Aorta (tissue), 5 donors: Measurements from ENCODE around the gene APOO. TPM values are rescaled to one million over a fixed set of nuclear protein-coding genes. Genes with fewer than 3 reads are reported as not detected.

Experiments
- ATAC-seq: fragments of 200-7000 bp; cut with Tn5 transposase; one replicate; pipeline ENCODE4 v1.9.1; 2022; ENCODE audit warnings: moderate library complexity; ENCODE audit not compliant: low FRiP score
- DNase-seq, 2 donors: peaks; one replicate each; pipeline ENCODE4 v3.0.0-alpha.2; 2020
- H3K27ac ChIP-seq, 2 donors: one replicate each; pipeline ENCODE4 v1.5.1; 2013; ENCODE audit warnings: low read length in 2 of 2, mild to moderate bottlenecking in 2 of 2, moderate library complexity in 2 of 2, control low read depth in 1 of 2, inconsistent platforms in 1 of 2, low read depth in 1 of 2
- H3K27me3 ChIP-seq, 2 donors: one replicate each; pipeline ENCODE4 v1.6.1; 2013; ENCODE audit warnings: control low read depth in 1 of 2, low read length in 1 of 2, mild to moderate bottlenecking in 1 of 2, moderate library complexity in 1 of 2; ENCODE audit not compliant: insufficient read depth in 2 of 2, control insufficient read depth in 1 of 2
- H3K36me3 ChIP-seq, 2 donors: one replicate each; pipeline ENCODE4 v1.6.1; 2013; ENCODE audit warnings: control low read depth in 1 of 2, low read length in 1 of 2, mild to moderate bottlenecking in 1 of 2; ENCODE audit not compliant: insufficient read depth in 2 of 2, control insufficient read depth in 1 of 2
- H3K4me1 ChIP-seq, 2 donors: one replicate each; pipeline ENCODE4 v1.6.1; 2013; ENCODE audit warnings: low read length in 2 of 2, control low read depth in 1 of 2, mild to moderate bottlenecking in 1 of 2, moderate library complexity in 1 of 2; ENCODE audit not compliant: insufficient read depth in 2 of 2, control insufficient read depth in 1 of 2
- H3K4me3 ChIP-seq, 2 donors: one replicate each; pipeline ENCODE4 v1.5.1; 2013; ENCODE audit warnings: low read length in 2 of 2, control low read depth in 1 of 2, mild to moderate bottlenecking in 1 of 2
- H3K9me3 ChIP-seq: one replicate; pipeline ENCODE4 v1.6.1; 2013; ENCODE audit warnings: mild to moderate bottlenecking, low read length; ENCODE audit not compliant: control insufficient read depth
- WGBS, 2 donors: extraction: QIAGEN DNeasy Blood & Tissue Kit; methylation state at CpG; one replicate each; pipeline ENCODE4 v1.1.7; 2013; 5-methylcytosine and 5-hydroxymethylcytosine counted together
- intact Hi-C, 2 donors: fragments of 100-400 bp; cut with DNase I; formaldehyde crosslinking; loops; one replicate each; pipeline versions ENCODE4 v1.14.2 to v1.15.0; 2022
- polyA plus RNA-seq, 2 donors: library from polyadenylated mRNA; stranded (reverse); fragments of 200-250 nt; gene quantifications; one replicate each; pipeline ENCODE4 v1.2.3, GENCODE V29; 2013
- total RNA-seq, 2 donors: library from RNA; stranded (reverse); fragmentation: NEBNext Ultra II Directional; extraction: Animal tissue kit (Norgen Biotek cat#: 25700); gene quantifications; one replicate each; pipeline ENCODE4 v1.2.1, GENCODE V29; 2021
- donor health status: healthy with polysubstance abuse.
- donor health status: Bipolar disorder and iron deficiency.
- donor health status: DM: no; HTN: no; CAD: no.
- donor health status: DM: no; HTN: no; CAD: no.
- donor health status: DM: yes; HTN: yes; CAD: no.

APOO gene
- total and polyA plus RNA-seq, 4 donors: 4.6 to 12.7 (median 7.2) TPM

DNA sequence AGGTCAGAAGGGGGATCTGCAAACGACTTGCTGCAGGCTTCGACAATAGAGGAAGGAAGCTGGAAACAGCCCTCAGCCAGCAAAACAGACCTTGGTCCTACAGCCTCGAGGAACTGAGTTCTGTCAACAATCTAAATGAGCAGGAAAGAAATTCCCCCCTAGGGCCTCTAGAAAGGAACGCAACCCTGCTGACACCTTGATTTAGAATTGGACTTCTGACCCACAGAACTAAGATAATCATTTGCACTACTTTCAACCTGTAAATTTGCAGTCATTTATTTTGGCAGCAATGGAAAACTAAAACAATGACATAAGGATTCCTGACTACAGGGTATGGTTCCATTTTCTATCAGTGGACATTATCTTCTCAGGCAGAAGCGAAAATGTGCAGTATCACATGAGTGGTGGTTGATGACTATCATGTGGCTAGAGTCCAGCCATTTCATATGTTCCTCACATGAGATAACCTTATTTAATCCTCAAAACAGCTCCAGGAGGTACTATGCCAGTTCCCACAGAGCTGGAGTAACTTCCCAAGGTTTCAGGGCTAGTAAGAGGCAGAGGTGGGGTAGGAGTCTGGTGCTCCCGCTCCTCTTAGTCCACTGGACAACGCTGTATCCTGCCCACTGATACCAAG, 63.1 kb downstream of the APOO start:
- intact Hi-C loops: no loop called here
- no peak overlapping the region for H3K27ac ChIP-seq
- ATAC-seq: no peak
- H3K4me3 ChIP-seq: no peak overlapping the region
- no peaks in the 10 kb centered on the region for H3K36me3 ChIP-seq
- H3K27me3 ChIP-seq: no peaks in the 10 kb centered on the region
- no peak for DNase-seq
- H3K4me1 ChIP-seq: peaks cover 0 to 5% of the 10 kb centered on the region in 2 donors
- whole genome bisulfite sequencing, 2 donors: 33 to 44% methylated on average over 7 of the region's 7 CpGs
- H3K9me3 ChIP-seq: no peaks in the 10 kb centered on the region

DNA sequence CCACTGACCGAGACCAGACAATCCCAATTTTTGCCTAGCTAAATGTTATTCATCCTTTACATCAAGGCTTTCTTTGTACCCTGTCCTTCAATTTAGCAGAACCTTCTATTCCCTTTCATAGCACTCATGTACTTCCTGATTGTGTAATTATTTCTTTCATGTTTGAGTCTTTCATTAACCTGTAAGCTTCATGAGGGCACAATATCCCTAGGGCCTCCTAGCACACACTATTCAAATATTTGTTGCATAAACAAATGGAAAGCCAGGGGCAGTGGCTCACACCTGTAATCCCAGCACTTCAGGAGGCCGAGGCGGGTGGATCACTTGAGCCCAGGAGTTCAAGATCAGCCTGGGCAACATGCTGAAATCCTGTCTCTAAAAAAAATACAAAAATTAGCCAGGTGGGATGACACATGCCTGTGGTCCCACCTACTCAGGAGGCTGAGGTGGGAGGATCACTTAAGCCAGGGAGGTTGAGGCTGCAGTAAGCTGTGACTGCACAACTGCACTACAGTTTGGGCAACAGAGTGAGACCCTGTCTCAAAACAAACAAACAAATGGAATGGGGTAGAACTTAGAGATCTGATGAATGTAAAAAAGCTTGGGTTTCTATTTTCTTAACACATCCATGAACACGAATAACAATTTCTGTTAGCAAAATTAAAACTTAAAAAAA, 65.8 kb downstream of the APOO start:
- 91 to 98% methylated on average over 4 of the region's 4 CpGs for WGBS, 2 donors
- Histone ChIP-seq H3K27me3 (no peaks in the 10 kb centered on the region), H3K4me3 (no peak overlapping the region), H3K4me1 (peaks cover 0 to 5% of the 10 kb centered on the region in 2 donors), H3K36me3 (no peaks in the 10 kb centered on the region), H3K27ac (no peak overlapping the region), H3K9me3 (no peaks in the 10 kb centered on the region)
- intact Hi-C loops: no loop called here
- DNase-seq: no peak
- no peak for ATAC-seq

- ATAC-seq: no peak
- 60 to 76% methylated on average over 3 of the region's 3 CpGs for WGBS, 2 donors
- intact Hi-C loops: no loop called here
Observed at GRCh38 chrX:23840674-23841073, 67.1 kb downstream of the APOO start.

GRCh38 chrX:23838953-23839352, 68.8 kb downstream of the APOO start:
- no peaks in the 10 kb centered on the region for H3K9me3 ChIP-seq
- no peak for DNase-seq
- 80 to 84% methylated on average over 1 of the region's 1 CpG for WGBS, 2 donors
- intact Hi-C loops: no loop called here
- H3K4me1 ChIP-seq: no peaks in the 10 kb centered on the region
- no peaks in the 10 kb centered on the region for H3K27me3 ChIP-seq
- ATAC-seq: no peak
- no peaks in the 10 kb centered on the region for H3K36me3 ChIP-seq
- no peak overlapping the region for H3K27ac ChIP-seq
- H3K4me3 ChIP-seq: no peak overlapping the region

More at GRCh38 chrX:23840674-23841073, 67.1 kb downstream of the APOO start:
- Histone ChIP-seq H3K4me1 (peaks cover 0 to 5% of the 10 kb centered on the region in 2 donors), H3K27ac (no peak overlapping the region), H3K27me3 (no peaks in the 10 kb centered on the region), H3K36me3 (no peaks in the 10 kb centered on the region), H3K9me3 (no peaks in the 10 kb centered on the region), H3K4me3 (no peak overlapping the region)
- DNase-seq: no peak

DNA sequence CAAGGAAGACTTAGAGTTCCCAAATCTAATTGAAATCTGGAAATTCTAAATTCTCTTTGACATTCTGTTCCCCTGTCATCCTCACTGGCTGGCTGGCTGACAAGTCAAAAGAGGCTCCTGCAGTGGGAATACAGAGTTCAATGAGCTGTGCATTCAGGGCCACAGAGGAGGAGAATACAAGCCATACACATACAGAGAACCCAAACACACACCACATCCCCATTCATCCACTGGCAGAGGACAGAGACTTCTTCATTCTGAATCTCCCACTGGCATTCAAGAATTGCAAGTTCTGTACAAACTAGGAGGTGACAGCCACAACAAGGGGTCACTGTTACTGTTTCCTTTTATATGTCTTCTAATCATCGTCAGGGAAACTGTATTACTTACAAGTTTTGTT, 75.0 kb downstream of the APOO start:
- Histone ChIP-seq H3K27ac (no peak overlapping the region), H3K4me3 (no peak overlapping the region), H3K9me3 (no peaks in the 10 kb centered on the region), H3K4me1 (no peaks in the 10 kb centered on the region), H3K27me3 (no peaks in the 10 kb centered on the region), H3K36me3 (no peaks in the 10 kb centered on the region)
- intact Hi-C loops: no loop called here
- DNase-seq (no peak), ATAC-seq (no peak)
- WGBS, 2 donors: 92% methylated on average over 1 of the region's 1 CpG

DNA sequence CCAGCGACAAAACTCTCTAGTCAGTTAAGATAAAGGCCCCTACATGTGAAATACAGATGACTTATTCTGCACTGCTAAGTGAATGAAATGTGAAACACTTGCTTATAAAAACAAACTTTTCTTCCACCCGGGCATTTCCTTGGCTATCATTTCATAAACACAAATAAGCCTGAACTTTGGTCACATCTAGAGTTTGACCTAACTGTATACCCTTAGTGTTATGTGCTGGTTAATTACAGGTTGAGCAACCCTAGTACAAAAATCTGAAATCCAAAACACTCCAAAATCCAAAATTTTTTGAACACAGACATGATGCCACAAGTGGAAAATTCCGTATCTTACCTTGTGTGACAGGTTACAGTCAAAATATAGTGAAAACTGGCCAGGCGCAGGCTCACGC, 78.9 kb downstream of the APOO start:
- no peak for DNase-seq
- Histone ChIP-seq H3K9me3 (no peaks in the 10 kb centered on the region), H3K4me3 (no peak overlapping the region), H3K4me1 (no peaks in the 10 kb centered on the region), H3K36me3 (no peaks in the 10 kb centered on the region), H3K27me3 (no peaks in the 10 kb centered on the region), H3K27ac (no peak overlapping the region)
- ATAC-seq: no peak
- intact Hi-C loops: no loop called here
- 75 to 80% methylated on average over 5 of the region's 5 CpGs for WGBS, 2 donors

DNA sequence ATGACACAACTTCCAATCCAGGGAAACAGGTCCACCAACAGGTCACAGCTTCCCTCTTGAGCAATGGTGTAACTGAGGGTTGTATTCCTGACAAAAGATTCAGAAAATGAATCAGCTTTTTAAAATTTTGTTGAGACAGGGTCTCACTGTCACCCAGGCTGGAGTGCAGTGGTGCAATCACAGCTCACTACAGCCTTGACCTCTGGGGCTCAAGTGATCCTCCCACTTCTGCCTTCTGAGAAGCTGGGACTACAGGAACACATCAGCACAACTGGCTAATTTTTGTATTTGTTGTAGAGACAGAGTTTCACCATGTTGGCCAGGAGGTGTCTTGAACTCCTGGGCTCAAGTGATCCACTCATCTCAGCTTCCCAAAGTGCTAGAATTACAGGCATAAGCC, 81.1 kb downstream of the APOO start:
- Histone ChIP-seq H3K27me3 (no peaks in the 10 kb centered on the region), H3K36me3 (no peaks in the 10 kb centered on the region), H3K9me3 (no peaks in the 10 kb centered on the region), H3K27ac (no peak overlapping the region), H3K4me3 (no peak overlapping the region), H3K4me1 (no peaks in the 10 kb centered on the region)
- no peak for DNase-seq
- no peak for ATAC-seq
- intact Hi-C loops: no loop called here

GRCh38 chrX:23826216-23826615, 81.5 kb downstream of the APOO start:
- Histone ChIP-seq H3K4me1 (no peaks in the 10 kb centered on the region), H3K4me3 (no peak overlapping the region), H3K9me3 (no peaks in the 10 kb centered on the region), H3K27me3 (no peaks in the 10 kb centered on the region), H3K36me3 (no peaks in the 10 kb centered on the region), H3K27ac (no peak overlapping the region)
- no peak for DNase-seq
- WGBS, 2 donors: 80 to 94% methylated on average over 3 of the region's 3 CpGs
- intact Hi-C loops: no loop called here
- ATAC-seq: no peak

DNA sequence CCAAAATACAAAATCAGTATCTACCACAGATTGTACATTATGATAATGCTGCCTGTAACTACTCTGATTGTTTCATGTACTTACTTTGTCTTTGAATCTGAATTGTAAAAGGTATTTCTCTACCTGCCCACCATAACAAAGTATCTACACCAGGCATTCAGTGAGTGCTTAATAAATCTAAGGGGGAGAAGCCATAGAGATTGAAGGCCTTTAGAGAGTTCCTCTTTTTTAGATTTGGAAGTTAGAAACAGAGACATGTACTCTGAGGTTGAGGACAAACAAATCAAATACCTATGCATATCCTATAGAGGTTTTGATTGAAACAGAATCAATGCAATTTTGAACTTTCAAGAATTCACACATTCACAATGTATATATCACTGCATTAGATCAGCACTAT, 82.1 kb downstream of the APOO start:
- Histone ChIP-seq H3K27me3 (no peaks in the 10 kb centered on the region), H3K27ac (no peak overlapping the region), H3K4me1 (no peaks in the 10 kb centered on the region), H3K9me3 (no peaks in the 10 kb centered on the region), H3K4me3 (no peak overlapping the region), H3K36me3 (no peaks in the 10 kb centered on the region)
- DNase-seq (no peak), ATAC-seq (no peak)
- intact Hi-C loops: no loop called here
